T follicular helper cell (primary cell): ENCODE data around the gene CT55.
"Not testable (repeated sequence)": the region's sequence is repeated elsewhere in the genome, so short reads cannot be mapped to it uniquely, and the experiment has no call there.

Source experiments
- DNase-seq: peaks from one replicate; pipeline ENCODE4 v3.0.0-alpha.2; 2020; ENCODE audit warnings: low read depth
- total RNA-seq, 2 experiments: gene quantifications; one replicate each; lab custom pipeline; 2026; lab: John Stamatoyannopoulos, UW

Gene CT55, protein sequence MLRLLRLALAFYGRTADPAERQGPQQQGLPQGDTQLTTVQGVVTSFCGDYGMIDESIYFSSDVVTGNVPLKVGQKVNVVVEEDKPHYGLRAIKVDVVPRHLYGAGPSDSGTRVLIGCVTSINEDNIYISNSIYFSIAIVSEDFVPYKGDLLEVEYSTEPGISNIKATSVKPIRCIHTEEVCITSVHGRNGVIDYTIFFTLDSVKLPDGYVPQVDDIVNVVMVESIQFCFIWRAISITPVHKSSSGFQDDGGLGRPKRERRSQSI
- 0 to 0.12 reads per million in 2 experiments for total RNA-seq

DNA sequence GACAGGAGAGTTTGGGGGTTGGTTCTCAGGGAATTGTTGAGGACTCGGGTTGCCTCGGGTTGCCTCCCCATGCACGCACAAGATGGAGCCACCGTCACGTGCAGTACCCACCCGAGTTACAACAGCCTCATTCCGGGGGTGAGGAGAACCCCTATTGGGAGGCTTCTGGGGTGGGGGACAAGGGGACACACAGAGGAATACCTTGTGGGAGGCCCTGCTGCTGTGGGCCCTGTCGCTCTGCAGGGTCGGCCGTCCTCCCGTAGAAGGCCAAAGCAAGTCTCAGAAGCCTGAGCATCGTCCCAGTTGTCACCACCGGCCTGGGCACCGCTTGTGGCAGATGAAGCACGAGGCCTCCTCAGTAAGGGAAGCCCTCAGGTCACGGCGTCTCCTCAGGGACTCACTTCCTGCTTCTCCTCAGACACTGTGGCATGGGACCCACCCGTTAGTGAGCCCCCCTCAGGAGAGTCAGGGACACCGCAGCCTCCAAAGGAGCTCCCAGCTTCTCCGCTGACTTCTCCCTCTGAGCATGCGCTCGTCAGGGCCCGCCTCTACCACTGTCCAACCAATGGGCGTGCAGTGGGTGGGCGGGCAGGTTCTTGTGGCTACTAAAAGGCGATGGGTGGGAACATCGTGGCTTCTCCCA lies at the start of gene CT55:
CT55 (minus strand) TSS at position 522 of the 643 bp plus-strand sequence; CDS start at position 295, 227 bp downstream.
- DNase-seq = no peak

DNA sequence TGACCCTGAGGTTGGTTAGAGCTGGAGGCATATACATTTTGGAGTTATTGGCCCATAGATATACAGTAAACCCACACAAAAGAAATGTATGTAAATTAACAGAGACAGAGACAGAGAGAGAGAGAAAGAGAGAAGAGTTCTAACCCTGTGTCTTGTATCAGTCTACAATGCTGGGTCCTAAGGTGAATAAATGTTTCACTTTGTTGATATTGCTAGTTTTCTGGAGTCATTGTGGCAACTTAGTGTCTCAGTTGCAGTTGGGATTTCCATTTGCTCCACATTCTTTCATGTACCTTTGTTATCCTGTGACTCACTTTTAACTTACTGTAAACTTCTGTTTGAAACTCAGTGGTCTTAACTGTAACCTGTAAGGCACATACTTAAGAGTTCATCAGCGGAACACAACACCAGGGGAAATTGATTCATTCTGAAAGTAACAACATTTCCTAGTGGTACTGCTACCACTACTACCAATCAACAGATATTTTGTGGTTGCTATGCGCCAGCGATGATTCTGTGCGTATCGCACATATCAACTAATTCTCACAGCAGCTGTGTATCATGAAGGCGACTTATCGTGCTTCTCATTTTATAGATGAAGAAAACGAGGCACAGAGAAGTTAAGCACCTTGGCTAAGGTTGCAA lies 42.1 kb upstream of the CT55 start:
- DNase-seq = no peak

DNA sequence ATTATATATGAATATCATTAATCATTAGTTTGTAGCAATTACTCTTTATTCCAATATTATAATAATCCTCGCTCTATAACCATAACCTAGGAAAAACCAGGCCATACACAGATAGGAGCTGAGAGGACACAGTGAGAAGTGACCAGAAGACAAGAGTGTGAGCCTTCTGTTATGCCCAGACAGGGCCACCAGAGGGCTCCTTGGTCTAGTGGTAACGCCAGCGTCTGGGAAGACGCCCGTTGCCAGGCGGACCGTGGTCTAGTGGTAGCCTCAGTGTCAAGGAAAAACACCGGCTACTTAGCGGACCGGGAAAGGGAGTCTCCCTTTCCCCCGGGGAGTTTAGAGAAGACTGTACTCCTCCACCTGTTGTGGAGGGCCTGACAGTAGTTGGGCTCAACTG lies 35.2 kb upstream of the CT55 start:
- DNase-seq = not testable (repeated sequence)

DNA sequence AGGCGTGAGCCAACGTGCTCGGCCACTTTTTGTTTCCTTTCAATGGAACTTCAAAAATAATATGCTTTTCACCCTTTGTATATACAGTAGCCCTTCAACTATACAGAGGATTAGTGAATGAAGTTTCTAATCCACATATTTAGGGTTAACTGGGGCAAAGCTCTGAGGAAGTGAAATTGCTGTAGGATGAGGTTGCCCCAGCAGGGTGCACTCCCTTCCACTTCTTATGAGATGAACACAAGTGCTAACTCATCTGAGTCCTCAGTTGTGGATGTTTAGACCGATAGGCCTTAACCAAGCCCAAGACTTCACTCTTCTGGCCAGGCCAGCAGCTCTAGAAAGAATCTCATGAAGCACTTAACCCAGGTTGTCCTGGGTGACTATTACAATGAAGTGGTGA lies 29.1 kb upstream of the CT55 start:
- no peak for DNase-seq

DNA sequence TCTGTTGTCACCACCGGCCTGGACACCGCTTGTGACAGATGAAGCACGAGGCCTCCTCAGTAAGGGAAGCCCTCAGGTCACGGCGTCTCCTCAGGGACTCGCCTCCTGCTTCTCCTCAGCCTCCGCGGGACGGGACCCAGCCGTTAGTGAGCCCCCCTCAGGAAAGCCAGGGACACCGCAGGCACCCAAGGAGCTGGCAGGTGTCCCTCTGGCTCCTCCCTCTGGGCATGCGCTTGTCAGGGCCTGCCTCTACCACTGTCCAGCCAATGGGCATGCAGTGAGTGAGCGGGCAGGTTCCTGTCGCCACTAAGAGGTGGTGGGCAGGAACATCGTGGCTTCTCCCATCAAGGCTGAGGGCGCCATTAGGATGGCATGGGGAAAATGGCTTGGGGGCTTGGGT lies 23.5 kb upstream of the CT55 start:
- no peak for DNase-seq

DNA sequence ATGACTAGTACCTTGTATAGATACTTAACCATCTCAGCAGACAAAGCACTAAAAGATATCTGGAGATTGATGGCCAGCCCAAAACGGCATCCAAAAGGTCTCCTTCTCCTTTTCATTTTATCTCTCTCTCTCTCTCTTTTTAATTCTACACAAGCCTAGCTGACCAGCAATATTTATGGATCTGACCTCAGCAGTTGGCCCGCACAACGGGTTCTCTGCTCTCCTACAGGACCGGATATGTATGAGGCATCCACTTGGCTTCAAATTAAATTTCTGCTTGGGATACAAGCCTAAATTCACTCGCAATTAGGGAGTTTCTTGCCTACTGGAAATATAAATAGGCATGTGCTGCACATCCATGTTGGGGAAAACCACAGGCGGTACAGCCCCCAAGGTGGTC lies 22.5 kb upstream of the CT55 start:
- no peak for DNase-seq

DNA sequence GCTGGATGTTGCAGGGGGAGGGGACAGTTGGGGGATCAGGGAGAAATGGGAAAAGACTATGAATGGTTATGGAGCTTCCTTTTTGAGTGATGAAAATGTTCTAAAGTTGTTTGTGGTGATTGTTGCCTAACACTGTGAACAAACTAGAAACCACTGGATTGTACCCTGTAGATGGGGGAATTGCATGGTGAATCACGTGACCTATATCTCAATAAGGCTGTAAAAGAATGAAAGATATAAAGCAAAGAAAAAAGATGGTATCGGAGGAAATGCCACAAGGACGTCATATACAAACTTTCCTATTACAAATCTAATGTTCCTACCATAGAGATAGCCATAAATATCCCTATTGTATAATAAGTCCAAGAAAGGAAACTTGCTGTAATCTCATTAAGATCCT lies 20.6 kb upstream of the CT55 start:
- no peak for DNase-seq

DNA sequence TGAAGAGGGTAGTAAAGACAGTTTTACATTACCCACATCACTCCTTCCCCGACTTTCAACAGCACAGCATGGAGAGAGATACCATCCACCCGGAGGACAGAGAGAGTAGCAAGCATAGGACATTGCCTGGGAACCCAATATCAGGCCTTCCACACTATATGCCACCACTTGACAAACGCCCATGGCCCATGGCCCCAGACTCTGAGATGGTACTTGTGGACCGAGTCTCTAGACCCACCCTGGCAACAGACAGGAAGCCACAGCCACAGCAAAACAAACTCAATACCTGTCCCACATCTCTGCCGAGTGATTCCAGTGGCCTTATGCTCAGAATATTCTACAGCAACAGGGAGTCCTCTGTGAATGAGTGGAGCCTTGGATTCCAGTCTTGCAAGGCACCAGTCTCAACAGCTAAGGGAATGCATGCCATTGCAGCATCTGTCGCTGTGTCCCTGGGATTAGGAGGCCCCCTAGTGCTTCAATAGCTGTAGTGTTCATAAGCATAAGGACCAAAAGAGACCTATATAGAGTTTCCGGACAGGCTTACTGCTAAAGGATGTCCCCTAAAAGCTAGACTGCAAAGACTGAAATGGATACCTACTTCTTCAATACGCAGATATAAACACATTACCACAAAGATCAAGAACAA lies 14.7 kb upstream of the CT55 start:
- no peak for DNase-seq

DNA sequence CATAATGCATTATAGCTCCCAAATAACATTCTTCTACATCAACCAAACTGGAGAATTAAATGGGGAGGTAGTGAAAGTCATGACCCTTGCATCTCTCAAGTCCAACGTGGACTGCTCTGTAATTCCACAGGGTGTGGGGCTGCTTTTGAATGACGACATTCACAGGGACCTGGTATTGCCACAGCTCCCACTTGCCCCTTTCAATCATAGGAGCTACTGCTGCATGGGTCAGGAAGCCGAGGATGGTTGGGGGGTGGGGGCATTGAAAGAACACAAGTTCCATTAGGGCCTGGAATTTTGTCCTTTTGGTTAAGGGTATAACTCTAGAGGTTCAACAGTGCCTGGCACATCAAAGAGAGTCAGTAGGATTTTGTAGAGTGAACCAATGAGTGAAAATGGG lies 7.4 kb upstream of the CT55 start:
- DNase-seq = no peak

DNA sequence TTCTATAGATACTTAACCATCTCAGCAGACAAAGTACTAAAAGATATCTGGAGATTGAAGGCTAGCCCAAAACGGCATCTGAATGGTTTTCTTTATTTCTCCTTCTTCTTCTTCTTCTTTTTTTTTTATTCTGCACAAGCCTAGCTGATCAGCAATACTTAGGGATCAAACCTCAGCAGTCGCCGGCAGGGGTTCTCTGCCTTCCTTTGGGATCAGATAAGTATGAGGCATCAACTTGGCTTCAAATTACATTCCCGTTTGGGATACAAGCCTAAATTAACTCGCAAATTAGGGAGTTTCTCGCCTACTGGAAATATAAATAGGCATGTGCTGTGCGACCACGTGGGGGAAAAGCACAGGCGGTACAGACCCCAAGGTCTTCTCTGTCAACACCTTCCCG lies 730 bp downstream of the CT55 start:
- no peak for DNase-seq

DNA sequence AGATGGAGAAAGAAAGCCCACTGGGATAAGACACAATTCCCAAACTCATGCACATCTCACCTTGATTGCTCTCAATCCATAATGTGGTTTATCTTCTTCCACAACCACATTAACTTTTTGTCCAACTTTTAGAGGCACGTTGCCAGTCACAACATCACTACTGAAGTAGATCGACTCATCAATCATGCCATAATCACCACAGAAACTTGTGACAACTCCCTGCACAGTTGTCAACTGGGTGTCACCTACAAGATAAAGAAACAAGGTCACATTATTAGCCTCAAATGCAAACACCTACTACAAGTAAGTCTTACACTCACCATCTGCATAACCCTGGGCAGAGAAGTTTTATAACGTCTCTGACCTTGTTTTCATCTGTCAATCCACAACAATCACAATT lies 1.7 kb downstream of the CT55 start:
- not testable (repeated sequence) for DNase-seq

DNA sequence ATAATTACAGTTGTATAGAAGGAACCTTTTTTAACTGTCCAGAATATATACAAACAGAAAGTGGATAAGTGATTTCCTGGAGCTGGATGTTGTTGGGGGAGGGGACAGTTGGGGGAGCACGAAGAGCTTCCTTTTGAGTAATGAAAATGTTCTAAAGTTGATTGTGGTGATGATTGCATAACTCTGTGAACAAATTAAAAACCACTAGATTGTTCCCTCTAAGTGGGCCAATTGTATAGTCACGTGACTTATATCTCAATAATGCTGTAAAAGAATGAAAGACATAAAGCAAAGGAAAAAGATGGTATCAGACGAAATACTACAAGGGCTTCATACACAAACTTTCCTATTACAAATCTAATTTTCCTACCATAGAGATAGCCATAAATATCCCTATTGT lies 2.7 kb downstream of the CT55 start:
- no peak for DNase-seq

DNA sequence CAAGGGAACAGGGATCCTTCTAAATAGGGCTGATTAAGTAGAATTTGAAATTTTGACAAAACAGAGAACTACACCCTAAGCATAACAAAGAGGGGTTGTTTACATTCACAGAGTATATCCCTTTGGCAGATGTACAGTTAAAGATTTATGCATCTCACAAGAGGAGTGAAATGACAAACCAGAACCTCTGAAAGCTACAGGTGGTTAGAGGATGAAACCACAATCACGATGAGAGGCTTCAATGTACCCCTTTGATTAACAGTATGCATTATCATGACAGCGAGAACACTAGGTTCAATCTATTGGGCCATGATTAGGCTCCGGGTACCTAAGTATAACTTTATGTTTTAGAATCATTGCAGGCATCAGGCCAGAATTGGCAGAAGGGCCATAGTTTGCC lies 16.5 kb downstream of the CT55 start:
- not testable (repeated sequence) for DNase-seq

DNA sequence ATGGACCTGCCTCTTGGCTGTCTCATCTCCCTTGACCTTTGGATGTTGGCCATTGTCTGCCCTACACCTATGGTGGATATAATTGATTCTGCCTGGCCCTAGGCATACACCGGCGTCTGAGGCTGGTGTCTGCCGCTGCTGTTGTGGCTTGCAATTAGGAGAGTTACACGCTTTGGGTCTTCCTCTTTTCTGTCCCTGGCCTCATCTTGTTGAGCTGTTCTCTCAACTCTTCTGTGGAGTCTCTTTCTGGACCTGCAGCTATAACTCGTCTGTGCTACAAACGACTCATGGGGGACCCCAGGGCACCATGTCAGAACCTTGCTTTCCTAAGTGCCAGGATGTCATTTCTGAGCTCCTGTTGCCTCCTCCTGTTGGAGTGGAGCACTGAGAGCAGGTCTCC lies 45.1 kb downstream of the CT55 start:
- DNase-seq = not testable (repeated sequence)

DNA sequence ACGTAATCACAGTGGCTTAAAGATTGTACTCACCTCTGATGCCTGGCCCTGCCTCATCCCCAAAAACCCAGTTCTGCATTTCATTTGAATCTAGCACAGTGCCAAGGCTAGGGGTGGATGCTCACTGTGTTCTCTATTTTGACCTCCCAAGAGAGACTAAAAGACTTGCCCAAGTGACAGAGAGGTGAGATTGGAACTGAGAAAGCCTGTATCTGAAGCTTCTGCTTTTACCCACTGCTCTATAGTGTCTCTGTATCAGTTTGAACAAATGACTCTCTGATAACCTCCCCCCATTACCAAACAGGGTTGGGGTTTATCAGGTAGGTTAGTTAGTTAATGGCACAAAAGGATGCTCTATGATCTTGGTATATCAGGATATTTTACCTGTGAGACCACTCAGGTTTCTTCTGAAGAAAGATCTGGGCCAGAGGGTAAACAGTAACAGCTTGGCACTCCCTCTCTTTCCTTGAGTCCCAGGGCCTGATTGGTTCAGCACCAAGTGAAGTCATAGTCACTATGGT lies 51.1 kb downstream of the CT55 start, which contains the start of gene ETDB:
ETDB (minus strand) TSS at position 471 of the 521 bp plus-strand sequence. CDS start 1,265 bp downstream, outside the sequence.
- DNase-seq = not testable (repeated sequence)

DNA sequence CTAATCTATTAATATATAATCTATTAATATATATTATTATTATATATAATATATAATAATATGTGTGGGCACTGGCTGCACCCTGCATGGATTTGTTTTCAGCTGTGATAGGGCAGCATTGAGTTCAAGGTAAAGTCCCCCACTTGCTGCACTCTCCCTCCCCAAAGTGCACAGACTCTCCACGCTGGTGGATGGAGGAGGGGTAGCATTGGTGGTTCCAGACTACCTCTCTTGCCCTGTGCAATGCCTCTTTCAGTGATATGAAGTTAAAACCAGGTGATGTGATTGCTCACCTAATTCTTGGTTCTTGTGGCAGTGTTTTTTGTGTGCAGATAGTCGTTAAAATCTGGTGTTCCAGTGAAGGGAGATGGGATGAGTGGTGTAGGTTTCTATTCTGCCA lies 55.1 kb downstream of the CT55 start:
- DNase-seq = not testable (repeated sequence)

DNA sequence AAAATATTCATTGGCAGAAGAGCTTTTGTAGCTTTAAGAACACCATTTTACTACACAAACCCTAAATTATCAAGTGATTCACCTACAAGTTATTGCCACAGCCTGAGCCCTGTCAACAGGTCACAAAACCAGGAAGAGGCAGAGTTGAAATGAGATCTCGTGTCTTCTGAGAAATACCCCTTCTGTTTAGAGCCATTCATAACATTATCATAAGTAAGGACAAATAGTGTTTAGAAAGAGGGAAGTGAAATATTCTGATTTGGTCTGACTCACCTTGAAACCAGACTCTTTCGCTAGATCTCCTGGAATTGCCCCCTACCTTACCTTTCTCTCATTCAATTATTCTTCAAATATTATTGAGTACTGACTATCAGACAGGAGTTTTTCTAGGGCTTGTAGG lies 56.8 kb downstream of the CT55 start:
- DNase-seq = no peak

DNA sequence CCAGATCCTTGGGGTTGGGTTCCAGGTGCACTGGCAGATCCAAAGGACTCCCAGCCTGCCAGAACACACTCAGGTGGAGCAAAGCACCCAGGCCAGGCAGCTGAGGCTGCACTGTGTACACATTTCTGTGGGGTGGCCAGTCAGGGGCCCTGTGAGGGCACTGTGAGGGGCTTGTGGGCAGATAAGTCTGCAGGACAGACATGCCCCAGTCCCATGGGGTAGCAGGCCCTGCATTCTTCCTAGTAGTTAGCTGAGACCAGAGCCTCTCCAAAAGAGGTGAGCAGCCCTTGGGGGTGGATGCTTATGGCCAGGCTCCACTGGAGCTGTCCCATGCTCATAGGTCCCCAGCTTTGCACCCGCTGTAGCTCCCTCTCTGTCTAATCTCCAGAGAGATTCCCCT lies 58.5 kb downstream of the CT55 start:
- DNase-seq = no peak

DNA sequence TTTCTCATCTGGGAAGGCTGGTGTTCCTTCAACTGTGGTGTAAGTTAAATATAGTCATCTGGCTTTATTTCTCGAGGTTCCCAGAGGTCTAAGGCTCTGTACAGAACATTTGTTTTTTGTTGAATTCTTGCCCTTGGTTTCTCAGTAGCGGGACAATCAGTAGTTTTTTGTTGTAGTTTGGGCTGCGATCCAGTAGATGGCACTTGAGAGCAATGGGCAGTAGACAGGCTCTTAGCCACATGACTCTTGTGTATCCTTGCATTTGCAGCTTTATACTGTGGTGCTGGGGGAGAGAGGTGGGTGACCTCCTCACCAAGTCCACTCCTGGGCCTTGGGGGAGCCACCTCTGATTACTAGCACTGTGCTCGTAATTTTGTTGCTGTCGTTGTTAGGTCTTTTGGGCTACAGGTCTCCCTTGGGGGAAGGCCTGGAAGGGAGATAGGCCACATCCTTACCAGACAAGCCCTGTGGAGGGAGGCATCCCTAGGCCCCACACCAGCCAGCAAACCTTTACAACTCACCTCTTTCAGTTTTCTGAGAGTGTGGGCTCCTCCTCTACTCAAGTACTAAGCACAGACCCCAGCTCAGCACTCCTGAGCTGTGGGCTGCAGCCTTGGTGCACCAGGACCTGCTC lies 59.0 kb downstream of the CT55 start:
- peak; percentile 10 for DNase-seq

DNA sequence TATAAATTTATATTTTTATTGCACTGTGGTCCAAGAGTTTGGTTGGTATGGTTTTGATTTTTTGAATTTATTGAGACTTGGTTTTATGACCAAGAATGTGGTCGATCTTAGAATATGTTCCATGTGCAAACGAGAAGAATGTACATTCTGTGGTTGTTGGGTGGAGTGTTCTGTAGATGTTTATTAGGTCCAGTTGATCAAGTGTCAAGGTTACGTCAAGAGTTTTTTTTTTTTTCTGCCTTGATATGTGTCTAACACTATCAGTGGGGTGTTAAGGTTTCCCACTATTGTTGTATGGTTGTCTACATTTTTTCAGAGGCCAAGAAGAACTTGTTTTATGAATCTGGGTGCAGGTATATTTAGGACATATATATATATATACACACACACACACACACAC lies 61.6 kb downstream of the CT55 start:
- DNase-seq = no peak
